H9 (cell line): ENCODE results near the gene RLBP1. TPM values are rescaled to one million over a fixed set of nuclear protein-coding genes. Genes with fewer than 3 reads are reported as not detected.

Experiments used
- DNase-seq: peaks from one replicate; pipeline ENCODE4 v3.0.0-alpha.2; 2017
- H2AFZ ChIP-seq: one replicate; pipeline ENCODE4 v1.6.1; 2013; ENCODE audit warnings: mild to moderate bottlenecking, low read length, control low read depth, moderate library complexity
- H2AK5ac ChIP-seq: 2 replicates; pipeline ENCODE4 v1.6.1; 2013; ENCODE audit warnings: low read length, control low read depth, mixed read lengths; ENCODE audit not compliant: insufficient read length
- H2BK120ac ChIP-seq: one replicate; pipeline ENCODE4 v1.6.1; 2013; ENCODE audit warnings: low read depth, mild to moderate bottlenecking, low read length, control low read depth, inconsistent platforms; ENCODE audit not compliant: poor library complexity, severe bottlenecking
- H2BK12ac ChIP-seq: 2 replicates; pipeline ENCODE4 v1.6.1; 2013; ENCODE audit warnings: low read length, control low read depth, mixed read lengths, low read depth; ENCODE audit not compliant: insufficient read length
- H2BK15ac ChIP-seq: 2 replicates; pipeline ENCODE4 v1.6.1; 2013; ENCODE audit warnings: low read depth, low read length, control low read depth
- H2BK20ac ChIP-seq: one replicate; pipeline ENCODE4 v1.6.1; 2013; ENCODE audit warnings: low read depth, mild to moderate bottlenecking, low read length, control low read depth, inconsistent platforms; ENCODE audit not compliant: poor library complexity, severe bottlenecking
- H2BK5ac ChIP-seq: 2 replicates; pipeline ENCODE4 v1.6.1; 2013; ENCODE audit warnings: low read length, control low read depth, mixed read lengths; ENCODE audit not compliant: insufficient read length
- H3K14ac ChIP-seq: 2 replicates; pipeline ENCODE4 v1.6.1; 2013; ENCODE audit warnings: low read length, control low read depth; ENCODE audit not compliant: insufficient read depth
- H3K18ac ChIP-seq: 2 replicates; pipeline ENCODE4 v1.6.1; 2013; ENCODE audit warnings: low read depth, mild to moderate bottlenecking, mixed read lengths, low read length, control low read depth; ENCODE audit not compliant: insufficient read length
- H3K23ac ChIP-seq: 2 replicates; pipeline ENCODE4 v1.6.1; 2013; ENCODE audit warnings: low read length, control low read depth, mixed read lengths, low read depth; ENCODE audit not compliant: insufficient read length
- H3K23me2 ChIP-seq: 2 replicates; pipeline ENCODE4 v1.6.1; 2013; ENCODE audit warnings: low read depth, mild to moderate bottlenecking, mixed read lengths, low read length, control low read depth; ENCODE audit not compliant: insufficient read length, poor library complexity, severe bottlenecking
- H3K27ac ChIP-seq: 2 replicates; pipeline ENCODE4 v1.5.1; 2013; ENCODE audit warnings: low read length, control low read depth, mixed read lengths, low read depth; ENCODE audit not compliant: insufficient read length
- H3K27me3 ChIP-seq: 2 replicates; pipeline ENCODE4 v1.6.1; 2013; ENCODE audit warnings: low read length, control low read depth, inconsistent platforms; ENCODE audit not compliant: insufficient read depth
- H3K4ac ChIP-seq: 2 replicates; pipeline ENCODE4 v1.6.1; 2013; ENCODE audit warnings: low read depth, mild to moderate bottlenecking, control low read depth, inconsistent platforms, low read length, moderate library complexity
- H3K4me1 ChIP-seq: 2 replicates; pipeline ENCODE4 v1.6.1; 2013; ENCODE audit warnings: low read length, control low read depth, inconsistent platforms; ENCODE audit not compliant: insufficient read depth
- H3K4me2 ChIP-seq: 2 replicates; pipeline ENCODE4 v1.6.1; 2013; ENCODE audit warnings: low read length, control low read depth, mixed read lengths; ENCODE audit not compliant: insufficient read length, insufficient read depth
- H3K56ac ChIP-seq: 2 replicates; pipeline ENCODE4 v1.6.1; 2013; ENCODE audit warnings: low read depth, mild to moderate bottlenecking, mixed read lengths, low read length, control low read depth; ENCODE audit not compliant: insufficient read length
- H3K79me1 ChIP-seq: 2 replicates; pipeline ENCODE4 v1.6.1; 2013; ENCODE audit warnings: low read depth, mild to moderate bottlenecking, moderate library complexity, low read length, control low read depth, inconsistent platforms; ENCODE audit not compliant: insufficient read depth, poor library complexity, severe bottlenecking
- H3K79me2 ChIP-seq: 2 replicates; pipeline ENCODE4 v1.6.1; 2013; ENCODE audit warnings: low read length, control low read depth, inconsistent platforms; ENCODE audit not compliant: insufficient read depth
- H3K9ac ChIP-seq: 2 replicates; pipeline ENCODE4 v1.6.1; 2013; ENCODE audit warnings: low read length, control low read depth, mixed read lengths; ENCODE audit not compliant: insufficient read length; ENCODE audit errors: extremely low read depth
- H3K9me3 ChIP-seq: one replicate; pipeline ENCODE4 v1.6.1; 2013; ENCODE audit warnings: low read depth, low read length, inconsistent platforms; ENCODE audit not compliant: control insufficient read depth
- H3T11ph ChIP-seq: one replicate; pipeline ENCODE4 v1.6.1; 2013; ENCODE audit warnings: mild to moderate bottlenecking, low read length, control low read depth, inconsistent platforms
- H4K20me1 ChIP-seq: one replicate; pipeline ENCODE4 v1.6.1; 2013; ENCODE audit not compliant: control insufficient read depth, insufficient read length, insufficient read depth
- H4K5ac ChIP-seq: 2 replicates; pipeline ENCODE4 v1.6.1; 2013; ENCODE audit warnings: low read depth, mild to moderate bottlenecking, mixed read lengths, low read length, control low read depth; ENCODE audit not compliant: insufficient read length
- H4K8ac ChIP-seq: replicated peaks from 2 replicates; pipeline ENCODE4 v1.6.1; 2013; ENCODE audit warnings: low read length, control low read depth, mixed read lengths, low read depth; ENCODE audit not compliant: insufficient read length
- H4K91ac ChIP-seq: 2 replicates; pipeline ENCODE4 v1.6.1; 2013; ENCODE audit warnings: low read depth, mild to moderate bottlenecking, moderate library complexity, mixed read lengths, low read length, control low read depth; ENCODE audit not compliant: insufficient read length
- H3K27ac Mint-ChIP-seq, 3 experiments: 2 replicates in 2 of 3; 3 replicates in 1 of 3; pipeline ENCODE4 v1.8.0; 2020 to 2021; ENCODE audit warnings: mixed read lengths in 3 of 3, mild to moderate bottlenecking in 1 of 3, moderate library complexity in 1 of 3
- H3K27me3 Mint-ChIP-seq: 2 replicates; pipeline ENCODE4 v1.8.0; 2021; ENCODE audit warnings: low read depth, mild to moderate bottlenecking, moderate library complexity, mixed read lengths
- H3K36me3 Mint-ChIP-seq, 3 experiments: 2 replicates in 2 of 3; 3 replicates in 1 of 3; pipeline ENCODE4 v1.8.0; 2020 to 2021; ENCODE audit warnings: low read depth in 3 of 3, mixed read lengths in 3 of 3; ENCODE audit not compliant: insufficient read depth in 1 of 3
- H3K4me1 Mint-ChIP-seq, 2 experiments: 2 replicates each; pipeline ENCODE4 v1.8.0; 2020; ENCODE audit warnings: mixed read lengths in 2 of 2
- H3K4me3 Mint-ChIP-seq, 2 experiments: 2 replicates in 1 of 2; 3 replicates in 1 of 2; pipeline ENCODE4 v1.8.0; 2020 to 2021; ENCODE audit warnings: mild to moderate bottlenecking in 2 of 2, mixed read lengths in 2 of 2, moderate library complexity in 1 of 2
- H3K9me3 Mint-ChIP-seq, 2 experiments: 2 replicates in 1 of 2; 3 replicates in 1 of 2; pipeline ENCODE4 v1.8.0; 2020; ENCODE audit warnings: mild to moderate bottlenecking in 2 of 2, mixed read lengths in 2 of 2, moderate library complexity in 1 of 2
- WGBS: extraction: QIAGEN DNeasy Blood & Tissue Kit; methylation state at CpG from one replicate; pipeline ENCODE4 v1.1.7; 2013; ENCODE audit warnings: missing lambda C conversion rate, low lambda C conversion rate, mixed read lengths; ENCODE audit not compliant: insufficient read length; ENCODE audit errors: extremely low coverage; 5-methylcytosine and 5-hydroxymethylcytosine counted together
- total RNA-seq: library from RNA; stranded (reverse); gene quantifications from 2 replicates; pipeline ENCODE4 v1.2.1, GENCODE V29; 2021
- TF ChIP-seq, protein P1 (sequence below): fragments of 200-600 bp; sonication (generic); conservative IDR thresholded peaks from 3 replicates; pipeline ENCODE4 v1.8.0; 2021; ENCODE audit warnings: antibody characterized with exemption, mild to moderate bottlenecking

The RLBP1 gene
- total RNA-seq, 1 experiment from 2014 or later = not detected

DNA sequence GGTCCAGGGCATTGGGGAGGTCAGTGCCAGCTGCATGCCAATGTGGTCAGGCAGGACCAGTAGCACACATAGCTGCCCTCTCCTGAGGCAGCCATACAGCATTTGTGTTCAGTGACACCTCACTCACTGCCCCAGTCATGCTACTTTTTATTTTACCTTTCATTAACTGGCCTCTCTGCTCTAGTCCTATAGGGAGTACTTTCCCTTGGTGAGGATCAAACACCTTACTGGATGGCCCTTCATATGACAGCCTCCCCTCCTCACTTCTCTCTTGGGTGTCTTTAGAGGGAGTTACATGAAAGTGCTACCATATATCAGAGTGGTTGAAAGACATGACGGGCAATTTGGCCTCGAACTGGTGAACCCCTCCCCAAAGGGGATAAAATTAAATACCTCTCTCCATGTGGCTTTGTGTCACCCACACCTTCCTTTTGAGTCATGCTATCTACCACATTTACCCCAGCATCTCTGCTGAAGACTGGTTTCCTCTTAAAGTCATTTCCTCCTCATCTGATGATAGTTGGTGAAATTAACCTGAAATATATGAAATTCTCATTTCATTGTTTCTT lies 17.6 kb downstream of the RLBP1 start:
- Histone ChIP-seq H2BK12ac (no peak overlapping the region), H3T11ph (no peak overlapping the region), H4K91ac (no peak overlapping the region), H4K8ac (no peak overlapping the region), H3K18ac (no peak overlapping the region), H3K23ac (no peak overlapping the region), H3K14ac (no peak overlapping the region), H3K4ac (no peak overlapping the region), H3K27me3 (no peaks in the 10 kb centered on the region), H3K4me2 (no peak overlapping the region), H3K79me1 (no peaks in the 10 kb centered on the region), H3K27ac (no peak overlapping the region), H3K4me1 (peaks cover 4% of the 10 kb centered on the region), H2BK15ac (no peak overlapping the region), H2BK120ac (no peak overlapping the region), H3K23me2 (no peaks in the 10 kb centered on the region), H3K9ac (no peak overlapping the region), H3K56ac (no peak overlapping the region), H3K79me2 (no peaks in the 10 kb centered on the region), H2AFZ (no peak overlapping the region), H2BK20ac (no peak overlapping the region), H4K5ac (no peak overlapping the region), H3K9me3 (no peaks in the 10 kb centered on the region), H2AK5ac (no peak overlapping the region), H4K20me1 (no peaks in the 10 kb centered on the region), H2BK5ac (no peak overlapping the region)
- Mint-ChIP-seq H3K4me1 (peaks cover 28 to 40% of the 10 kb centered on the region in 2 experiments), H3K9me3 (no peaks in the 10 kb centered on the region), H3K27ac (no peak overlapping the region), H3K27me3 (no peaks in the 10 kb centered on the region; the same call in 1 of the 2 replicates), H3K4me3 (no peak overlapping the region), H3K36me3 (peaks cover 0 to 2% (median 0%) of the 10 kb centered on the region in 3 experiments; a peak in 1 of 7 replicates)
- TF ChIP-seq, protein P1, sequence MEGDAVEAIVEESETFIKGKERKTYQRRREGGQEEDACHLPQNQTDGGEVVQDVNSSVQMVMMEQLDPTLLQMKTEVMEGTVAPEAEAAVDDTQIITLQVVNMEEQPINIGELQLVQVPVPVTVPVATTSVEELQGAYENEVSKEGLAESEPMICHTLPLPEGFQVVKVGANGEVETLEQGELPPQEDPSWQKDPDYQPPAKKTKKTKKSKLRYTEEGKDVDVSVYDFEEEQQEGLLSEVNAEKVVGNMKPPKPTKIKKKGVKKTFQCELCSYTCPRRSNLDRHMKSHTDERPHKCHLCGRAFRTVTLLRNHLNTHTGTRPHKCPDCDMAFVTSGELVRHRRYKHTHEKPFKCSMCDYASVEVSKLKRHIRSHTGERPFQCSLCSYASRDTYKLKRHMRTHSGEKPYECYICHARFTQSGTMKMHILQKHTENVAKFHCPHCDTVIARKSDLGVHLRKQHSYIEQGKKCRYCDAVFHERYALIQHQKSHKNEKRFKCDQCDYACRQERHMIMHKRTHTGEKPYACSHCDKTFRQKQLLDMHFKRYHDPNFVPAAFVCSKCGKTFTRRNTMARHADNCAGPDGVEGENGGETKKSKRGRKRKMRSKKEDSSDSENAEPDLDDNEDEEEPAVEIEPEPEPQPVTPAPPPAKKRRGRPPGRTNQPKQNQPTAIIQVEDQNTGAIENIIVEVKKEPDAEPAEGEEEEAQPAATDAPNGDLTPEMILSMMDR = no peak
- no peak for DNase-seq
- no CpG with 5 or more reads among the region's 2 CpGs for WGBS
